Fibroblast of the aortic adventitia (primary cell): ENCODE measurements around the gene CDC26. TPM values are rescaled to one million over a fixed set of nuclear protein-coding genes. Genes with fewer than 3 reads are reported as not detected.

Experiments used
- DNase-seq: peaks from one replicate; pipeline ENCODE4 v3.0.0-alpha.2; 2010; ENCODE audit warnings: low read depth
- H3K4me3 ChIP-seq: 2 replicates; pipeline ENCODE4 v1.5.1; 2011; ENCODE audit warnings: low read depth, mild to moderate bottlenecking, control low read depth, low read length, moderate library complexity
- total RNA-seq: library from RNA; depleted of rRNA; stranded (reverse); fragments of >200 nt; gene quantifications from 2 replicates; pipeline ENCODE4 v1.2.3, GENCODE V29; 2012; ENCODE audit warnings: low replicate concordance
- TF ChIP-seq, protein P1 (sequence below): IDR thresholded peaks from 2 replicates; pipeline ENCODE4 v1.5.1; 2011; ENCODE audit warnings: mild to moderate bottlenecking, low read length, control low read depth, inconsistent platforms; ENCODE audit not compliant: insufficient read depth

Gene CDC26
- total RNA-seq, 1 donor = 57.1 TPM

DNA sequence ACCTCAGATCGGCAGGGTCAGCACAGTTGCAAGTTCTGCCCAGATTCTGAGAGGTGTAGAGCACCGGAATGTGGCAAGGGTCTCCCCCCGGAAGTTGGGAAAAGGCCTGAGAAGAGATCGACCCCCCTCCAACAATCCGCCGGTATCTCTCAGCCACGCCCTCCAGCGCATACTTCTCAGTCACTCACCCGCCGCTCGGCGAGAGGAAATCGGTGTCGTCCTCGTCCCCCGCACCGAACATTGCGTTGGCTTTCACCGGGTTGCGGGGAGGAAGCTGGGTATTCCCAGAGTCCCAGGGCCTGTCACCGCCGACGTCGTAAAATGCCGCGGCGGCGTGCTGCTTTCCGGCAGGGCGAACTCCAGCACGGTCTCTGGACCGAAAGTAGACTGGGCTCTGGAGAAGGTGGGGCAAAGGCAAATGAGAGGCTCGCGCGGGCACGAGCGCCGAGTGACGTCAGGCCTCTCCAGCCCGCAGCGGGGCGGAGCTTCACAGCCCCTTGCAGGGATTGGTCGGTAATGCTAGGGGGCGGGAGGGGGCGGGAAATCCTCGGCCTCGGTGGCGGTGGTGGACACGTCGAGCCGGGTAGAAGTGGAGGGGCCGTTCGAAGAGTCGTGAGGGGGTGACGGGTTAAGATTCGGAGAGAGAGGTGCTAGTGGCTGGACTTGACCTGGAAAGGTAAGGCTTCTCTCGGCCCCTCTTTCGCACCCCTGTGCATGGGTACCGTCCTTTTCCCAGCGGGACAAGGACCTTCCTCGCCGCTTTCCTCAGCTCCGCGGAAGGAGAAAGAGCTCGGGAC, 54.2 kb downstream of the CDC26 start, which contains the start of the genes FKBP15 and SLC31A1:
Gene FKBP15 (minus strand): TSS at position 275 of the 797 bp plus-strand sequence. CDS start 34 bp downstream, at position 241.
Gene SLC31A1 (plus strand): TSS at position 542 of the 797 bp plus-strand sequence. CDS start 34,605 bp downstream, outside the sequence.
- H3K4me3 ChIP-seq = peak within 1 kb of the TSS; percentile 96
- DNase-seq = peak; percentile 98
- TF ChIP-seq, protein P1, sequence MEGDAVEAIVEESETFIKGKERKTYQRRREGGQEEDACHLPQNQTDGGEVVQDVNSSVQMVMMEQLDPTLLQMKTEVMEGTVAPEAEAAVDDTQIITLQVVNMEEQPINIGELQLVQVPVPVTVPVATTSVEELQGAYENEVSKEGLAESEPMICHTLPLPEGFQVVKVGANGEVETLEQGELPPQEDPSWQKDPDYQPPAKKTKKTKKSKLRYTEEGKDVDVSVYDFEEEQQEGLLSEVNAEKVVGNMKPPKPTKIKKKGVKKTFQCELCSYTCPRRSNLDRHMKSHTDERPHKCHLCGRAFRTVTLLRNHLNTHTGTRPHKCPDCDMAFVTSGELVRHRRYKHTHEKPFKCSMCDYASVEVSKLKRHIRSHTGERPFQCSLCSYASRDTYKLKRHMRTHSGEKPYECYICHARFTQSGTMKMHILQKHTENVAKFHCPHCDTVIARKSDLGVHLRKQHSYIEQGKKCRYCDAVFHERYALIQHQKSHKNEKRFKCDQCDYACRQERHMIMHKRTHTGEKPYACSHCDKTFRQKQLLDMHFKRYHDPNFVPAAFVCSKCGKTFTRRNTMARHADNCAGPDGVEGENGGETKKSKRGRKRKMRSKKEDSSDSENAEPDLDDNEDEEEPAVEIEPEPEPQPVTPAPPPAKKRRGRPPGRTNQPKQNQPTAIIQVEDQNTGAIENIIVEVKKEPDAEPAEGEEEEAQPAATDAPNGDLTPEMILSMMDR = no peak

DNA sequence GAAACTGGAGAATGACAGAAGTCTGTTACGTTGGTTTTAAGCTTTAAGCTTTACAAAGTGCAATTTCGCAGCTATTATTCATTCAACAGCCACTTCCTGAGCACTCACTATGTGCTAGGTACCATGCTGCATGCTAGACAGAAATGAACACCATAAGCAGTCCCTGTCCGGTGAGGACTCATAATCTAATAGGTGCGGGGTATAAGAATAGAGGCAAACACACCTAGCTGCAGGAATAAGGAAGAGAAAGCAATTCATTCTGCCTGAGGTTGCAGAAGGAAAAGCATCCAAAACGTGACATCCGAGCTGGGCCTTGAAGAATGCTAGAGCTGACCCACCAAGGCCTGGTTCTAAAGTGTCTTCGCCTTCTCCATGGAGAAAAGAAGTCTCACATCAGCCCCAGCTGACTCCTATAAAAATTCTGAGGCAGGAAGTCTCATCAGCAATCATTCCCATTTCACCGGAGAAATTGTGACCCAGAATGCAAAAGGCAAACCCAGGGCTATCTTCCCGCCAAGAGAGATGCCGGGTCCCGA, 54.8 kb downstream of the CDC26 start:
- H3K4me3 ChIP-seq = peak overlapping the region; percentile 96
- DNase-seq = no peak
- TF ChIP-seq, protein P1 = no peak

DNA sequence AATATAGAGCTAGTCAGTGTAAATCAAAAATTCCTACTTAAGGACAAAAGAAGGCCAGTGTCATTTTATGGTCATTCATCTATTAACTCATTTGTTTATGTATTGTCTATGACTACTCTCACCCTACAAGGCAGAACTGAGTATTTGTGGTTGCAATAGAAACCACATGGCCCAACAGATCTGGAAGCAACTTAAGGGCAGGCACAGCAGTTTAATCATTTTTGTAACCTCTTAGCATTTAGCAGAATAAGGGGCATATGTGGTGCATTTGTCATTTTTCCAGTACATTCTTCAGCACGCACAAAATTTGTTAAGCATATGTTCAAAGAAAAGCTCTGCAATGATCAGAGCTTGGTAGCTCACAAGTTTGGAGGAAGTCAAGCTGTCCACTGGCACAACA, 55.4 kb downstream of the CDC26 start:
- H3K4me3 ChIP-seq = peak overlapping the region; percentile 96
- TF ChIP-seq, protein P1 = no peak
- peak; percentile 25 for DNase-seq

DNA sequence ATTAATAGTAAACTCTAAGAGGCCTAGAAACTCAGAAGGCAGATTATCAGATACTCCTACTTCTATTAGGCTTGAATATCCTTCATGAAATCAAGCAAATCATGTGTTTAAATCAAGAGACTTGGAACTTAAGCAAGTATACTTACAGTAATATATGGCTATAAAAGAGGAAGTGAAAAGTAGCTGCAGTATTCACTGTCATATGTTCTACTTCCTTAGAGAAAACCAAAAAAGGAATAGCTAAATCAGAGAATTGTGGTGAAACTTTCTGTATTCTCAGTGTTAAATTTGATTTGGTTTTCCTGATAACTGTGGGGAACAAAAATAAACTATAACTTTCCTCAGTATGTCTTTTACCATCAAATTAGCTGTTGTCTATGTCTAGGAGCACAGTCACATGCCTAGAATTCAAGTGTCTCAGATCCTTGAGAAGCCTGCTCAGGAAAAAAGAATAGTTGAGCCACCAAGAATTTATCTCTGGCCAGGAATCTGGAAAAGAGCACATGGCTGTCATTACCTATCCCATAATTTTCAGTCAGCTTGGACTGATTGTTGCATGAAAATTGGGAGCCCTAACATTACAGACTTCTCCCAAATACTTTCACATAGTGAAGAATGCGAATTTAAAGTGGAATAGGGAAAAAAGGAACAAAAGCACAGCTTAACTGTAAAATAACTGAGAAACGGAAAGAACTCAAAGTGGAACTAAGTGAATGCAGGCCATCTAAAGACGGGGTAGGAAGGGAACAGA, 56.0 kb downstream of the CDC26 start:
- TF ChIP-seq, protein P1 = no peak
- no peak for DNase-seq
- peak overlapping the region; percentile 35 for H3K4me3 ChIP-seq

Other genes with a start within 250 kb of the CDC26 start
- 0.82 and 3.6 TPM in 2 replicates for gene ZFP37, start 218.8 kb downstream of the CDC26 start, total RNA-seq
- gene SLC31A2, start 124.6 kb downstream of the CDC26 start, total RNA-seq = 7.0 and 8.0 TPM in 2 replicates
- gene FKBP15, start 54.3 kb downstream of the CDC26 start, total RNA-seq = 10.5 and 27.7 TPM in 2 replicates
- gene SLC31A1, start 54.0 kb downstream of the CDC26 start, total RNA-seq = 15.2 and 32.9 TPM in 2 replicates
- 24.0 and 25.9 TPM in 2 replicates for gene PRPF4, start 86 bp upstream of the CDC26 start, total RNA-seq
- not detected in 2 replicates for gene RNF183, start 27.8 kb upstream of the CDC26 start, total RNA-seq
- 0.33 and 2.4 TPM in 2 replicates for gene WDR31, start 64.7 kb upstream of the CDC26 start, total RNA-seq
- not detected in 2 replicates for gene BSPRY, start 74.0 kb upstream of the CDC26 start, total RNA-seq
- 7.8 and 9.5 TPM in 2 replicates for gene HDHD3, start 101.4 kb upstream of the CDC26 start, total RNA-seq
- 17.0 and 37.9 TPM in 2 replicates for gene ALAD, start 125.7 kb upstream of the CDC26 start, total RNA-seq
- 15.5 and 49.7 TPM in 2 replicates for gene POLE3, start 135.1 kb upstream of the CDC26 start, total RNA-seq
- gene C9orf43, start 135.2 kb upstream of the CDC26 start, total RNA-seq = 0.63 and 1.7 TPM in 2 replicates
- 22.2 and 48.9 TPM in 2 replicates for gene RGS3, start 188.2 kb upstream of the CDC26 start, total RNA-seq